Measurements from ENCODE around the gene SLCO3A1.

Gene SLCO3A1

GRCh38 chr15:91975241-91975978 lies 121.9 kb downstream of the SLCO3A1 start:
- Mint-ChIP-seq H3K27me3 (no peaks in the 10 kb centered on the region), H3K36me3 (no peaks in the 10 kb centered on the region), H3K4me1 (peaks cover 2% of the 10 kb centered on the region), H3K9me3 (no peaks in the 10 kb centered on the region), H3K27ac (no peak overlapping the region), H3K4me3 (no peak overlapping the region)
- DNase-seq, result no peak
- CTCF ChIA-PET, result no interaction called here

GRCh38 chr15:91976966-91977365 lies 123.5 kb downstream of the SLCO3A1 start:
- H3K9me3 Mint-ChIP-seq, result no peaks in the 10 kb centered on the region
- no peak overlapping the region for H3K4me3 Mint-ChIP-seq
- H3K27ac Mint-ChIP-seq, result no peak overlapping the region
- no peaks in the 10 kb centered on the region for H3K36me3 Mint-ChIP-seq
- no peaks in the 10 kb centered on the region for H3K27me3 Mint-ChIP-seq
- CTCF ChIA-PET, result no interaction called here
- H3K4me1 Mint-ChIP-seq, result no peaks in the 10 kb centered on the region
- DNase-seq, result no peak

GRCh38 chr15:91980502-91981267 lies 127.2 kb downstream of the SLCO3A1 start:
- H3K27ac Mint-ChIP-seq, result no peak overlapping the region
- no peaks in the 10 kb centered on the region for H3K36me3 Mint-ChIP-seq
- no peaks in the 10 kb centered on the region for H3K9me3 Mint-ChIP-seq
- no peak for DNase-seq
- H3K4me3 Mint-ChIP-seq, result no peak overlapping the region
- H3K27me3 Mint-ChIP-seq, result no peaks in the 10 kb centered on the region
- no peaks in the 10 kb centered on the region for H3K4me1 Mint-ChIP-seq
- CTCF ChIA-PET, result no interaction called here

- H3K27ac Mint-ChIP-seq, result no peak overlapping the region
- H3K9me3 Mint-ChIP-seq, result no peaks in the 10 kb centered on the region
- no peaks in the 10 kb centered on the region for H3K4me1 Mint-ChIP-seq
- H3K4me3 Mint-ChIP-seq, result no peak overlapping the region
- CTCF ChIA-PET, result interaction anchor here (1.3 kb wide), 1 partner anchor 95 kb away, joined by 3 read pairs; no protein-coding TSS in a partner anchor
- no peaks in the 10 kb centered on the region for H3K36me3 Mint-ChIP-seq
- H3K27me3 Mint-ChIP-seq, result no peaks in the 10 kb centered on the region
- no peak for DNase-seq
Observed at GRCh38 chr15:91981821-91982800, 128.6 kb downstream of the SLCO3A1 start.

- Mint-ChIP-seq H3K27ac (no peak overlapping the region), H3K27me3 (no peaks in the 10 kb centered on the region), H3K36me3 (no peaks in the 10 kb centered on the region), H3K4me3 (no peak overlapping the region), H3K9me3 (no peaks in the 10 kb centered on the region), H3K4me1 (no peaks in the 10 kb centered on the region)
- CTCF ChIA-PET, result no interaction called here
- no peak for DNase-seq
Observed at GRCh38 chr15:91983729-91984340, 130.3 kb downstream of the SLCO3A1 start.

GRCh38 chr15:91985297-91985696 lies 131.8 kb downstream of the SLCO3A1 start:
- DNase-seq, result no peak
- CTCF ChIA-PET, result no interaction called here
- no peaks in the 10 kb centered on the region for H3K9me3 Mint-ChIP-seq
- no peaks in the 10 kb centered on the region for H3K27me3 Mint-ChIP-seq
- H3K36me3 Mint-ChIP-seq, result no peaks in the 10 kb centered on the region
- no peak overlapping the region for H3K27ac Mint-ChIP-seq
- no peaks in the 10 kb centered on the region for H3K4me1 Mint-ChIP-seq
- H3K4me3 Mint-ChIP-seq, result no peak overlapping the region

- no peak for DNase-seq
- H3K4me3 Mint-ChIP-seq, result no peak overlapping the region
- no peaks in the 10 kb centered on the region for H3K36me3 Mint-ChIP-seq
- H3K27me3 Mint-ChIP-seq, result no peaks in the 10 kb centered on the region
- peaks cover 6% of the 10 kb centered on the region for H3K4me1 Mint-ChIP-seq
- H3K27ac Mint-ChIP-seq, result no peak overlapping the region
- CTCF ChIA-PET, result no interaction called here
- H3K9me3 Mint-ChIP-seq, result no peaks in the 10 kb centered on the region
Observed at GRCh38 chr15:91988071-91988470, 134.6 kb downstream of the SLCO3A1 start.

- CTCF ChIA-PET, result no interaction called here
- Mint-ChIP-seq H3K36me3 (no peaks in the 10 kb centered on the region), H3K9me3 (no peaks in the 10 kb centered on the region), H3K4me3 (no peak overlapping the region), H3K4me1 (peaks cover 10% of the 10 kb centered on the region), H3K27me3 (no peaks in the 10 kb centered on the region), H3K27ac (no peak overlapping the region)
- no peak for DNase-seq
Observed at GRCh38 chr15:91988655-91989054, 135.1 kb downstream of the SLCO3A1 start.

GRCh38 chr15:91989821-91990220 lies 136.3 kb downstream of the SLCO3A1 start:
- H3K27ac Mint-ChIP-seq, result no peak overlapping the region
- H3K27me3 Mint-ChIP-seq, result no peaks in the 10 kb centered on the region
- peaks cover 1% of the 10 kb centered on the region for H3K36me3 Mint-ChIP-seq
- DNase-seq, result no peak
- H3K4me1 Mint-ChIP-seq, result peaks cover 11% of the 10 kb centered on the region
- no peak overlapping the region for H3K4me3 Mint-ChIP-seq
- CTCF ChIA-PET, result no interaction called here
- H3K9me3 Mint-ChIP-seq, result no peaks in the 10 kb centered on the region

GRCh38 chr15:91992945-91993344 lies 139.4 kb downstream of the SLCO3A1 start:
- H3K36me3 Mint-ChIP-seq, result peaks cover 1% of the 10 kb centered on the region
- H3K27ac Mint-ChIP-seq, result no peak overlapping the region
- peaks cover 11% of the 10 kb centered on the region for H3K4me1 Mint-ChIP-seq
- DNase-seq, result no peak
- no peaks in the 10 kb centered on the region for H3K9me3 Mint-ChIP-seq
- CTCF ChIA-PET, result no interaction called here
- H3K4me3 Mint-ChIP-seq, result no peak overlapping the region
- no peaks in the 10 kb centered on the region for H3K27me3 Mint-ChIP-seq

GRCh38 chr15:91995146-91995545 lies 141.6 kb downstream of the SLCO3A1 start:
- Mint-ChIP-seq H3K27ac (no peak overlapping the region), H3K36me3 (peaks cover 1% of the 10 kb centered on the region), H3K4me3 (no peak overlapping the region), H3K9me3 (no peaks in the 10 kb centered on the region), H3K4me1 (peaks cover 11% of the 10 kb centered on the region), H3K27me3 (no peaks in the 10 kb centered on the region)
- no peak for DNase-seq
- CTCF ChIA-PET, result no interaction called here

GRCh38 chr15:91997163-91997562 lies 143.7 kb downstream of the SLCO3A1 start:
- Mint-ChIP-seq H3K27me3 (no peaks in the 10 kb centered on the region), H3K36me3 (peaks cover 1% of the 10 kb centered on the region), H3K4me1 (peaks cover 11% of the 10 kb centered on the region), H3K27ac (no peak overlapping the region), H3K9me3 (no peaks in the 10 kb centered on the region), H3K4me3 (no peak overlapping the region)
- no peak for DNase-seq
- CTCF ChIA-PET, result no interaction called here

- no peak overlapping the region for H3K27ac Mint-ChIP-seq
Observed at GRCh38 chr15:92000709-92001108, 147.2 kb downstream of the SLCO3A1 start.

GRCh38 chr15:92001307-92001706 lies 147.8 kb downstream of the SLCO3A1 start:
- peaks cover 2% of the 10 kb centered on the region for H3K4me1 Mint-ChIP-seq
- no peak for DNase-seq
- H3K4me3 Mint-ChIP-seq, result no peak overlapping the region
- H3K27me3 Mint-ChIP-seq, result no peaks in the 10 kb centered on the region
- no peak overlapping the region for H3K27ac Mint-ChIP-seq
- H3K9me3 Mint-ChIP-seq, result no peaks in the 10 kb centered on the region
- CTCF ChIA-PET, result no interaction called here
- H3K36me3 Mint-ChIP-seq, result no peaks in the 10 kb centered on the region

More at GRCh38 chr15:92000709-92001108, 147.2 kb downstream of the SLCO3A1 start:
- no peaks in the 10 kb centered on the region for H3K9me3 Mint-ChIP-seq
- CTCF ChIA-PET, result no interaction called here
- H3K4me3 Mint-ChIP-seq, result no peak overlapping the region
- H3K4me1 Mint-ChIP-seq, result peaks cover 2% of the 10 kb centered on the region
- no peaks in the 10 kb centered on the region for H3K27me3 Mint-ChIP-seq
- no peak for DNase-seq
- H3K36me3 Mint-ChIP-seq, result no peaks in the 10 kb centered on the region
